ENCODE data around the gene PBX3.

DNA sequence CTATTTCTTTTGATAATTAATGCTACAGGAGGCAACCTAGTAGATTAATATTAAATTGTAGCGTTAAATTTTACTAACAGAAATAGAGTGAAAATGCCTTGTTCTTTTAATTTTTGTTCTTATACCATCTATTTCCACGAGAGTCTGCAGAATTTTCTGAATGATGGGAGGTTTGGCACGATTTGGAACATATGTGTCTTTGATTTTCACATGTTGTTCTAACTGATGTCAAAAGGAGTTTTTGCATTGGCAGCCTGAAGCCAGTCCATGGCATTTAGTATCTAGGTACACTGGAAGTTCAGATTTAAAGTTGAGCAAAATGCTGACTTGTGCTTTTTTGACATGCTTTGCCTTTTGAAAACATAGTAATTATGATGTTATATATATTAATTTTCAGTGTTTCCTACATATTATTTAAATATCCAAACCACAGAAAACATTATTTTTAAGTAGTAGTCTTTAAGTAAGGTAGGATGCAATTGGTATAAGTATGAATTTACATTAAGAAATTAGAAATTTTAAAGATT, 103.0 kb downstream of the PBX3 start:
- TF ChIP-seq EZH2 (IDR thresholded peaks at IDR 0.05; ENCODE audit: insufficient read depth, poor library complexity, severe bottlenecking) (no peak), EZH2phosphoT487 (IDR thresholded peaks at IDR 0.05; ENCODE audit: insufficient read depth, low read depth) (no peak)
